Keratinocyte (primary cell): ENCODE data around the gene USP47.

ENCODE experiments used
- CTCF ChIP-seq, 3 experiments: IDR thresholded peaks in 1 of 3; conservative IDR thresholded peaks in 1 of 3; optimal IDR thresholded peaks in 1 of 3; 2 replicates in 2 of 3; 3 replicates in 1 of 3; pipeline versions ENCODE3 to v1.5.1; 2011; ENCODE audit warnings: low read length in 3 of 3, mild to moderate bottlenecking in 3 of 3, moderate library complexity in 2 of 3, control low read depth in 1 of 3, inconsistent platforms in 1 of 3; ENCODE audit not compliant: insufficient read depth in 2 of 3; ENCODE audit errors: extremely low read depth in 1 of 3
- EZH2 ChIP-seq: IDR thresholded peaks from one replicate; pipeline ENCODE4 v1.6.1; 2012; ENCODE audit warnings: inconsistent platforms, mild to moderate bottlenecking, low read length, moderate library complexity

GRCh38 chr11:11946878-11947277 is 105.1 kb downstream of the USP47 start:
- TF ChIP-seq CTCF (optimal IDR thresholded peaks at IDR 0.05 in 1 of 3, IDR thresholded peaks at IDR 0.05 in 1 of 3, conservative IDR thresholded peaks at IDR 0.05 in 1 of 3; ENCODE audit: extremely low read depth in 1 of 3, insufficient read depth in 2 of 3, low read length in 3 of 3): no peak
- TF ChIP-seq EZH2: no peak
